HL-60/S4 (cell line): Measurements from ENCODE around the gene TRANK1.
"Not testable (repeated sequence)": the region's sequence is repeated elsewhere in the genome, so short reads cannot be mapped to it uniquely, and the experiment has no call there.

Source experiments
- in situ Hi-C: fragments of 300-500 bp; cut with MboI; formaldehyde crosslinking; loops from 2 replicates; pipeline ENCODE4 v1.14.3; 2022; ENCODE audit warnings: low sequenced_read_pairs

Gene TRANK1

DNA sequence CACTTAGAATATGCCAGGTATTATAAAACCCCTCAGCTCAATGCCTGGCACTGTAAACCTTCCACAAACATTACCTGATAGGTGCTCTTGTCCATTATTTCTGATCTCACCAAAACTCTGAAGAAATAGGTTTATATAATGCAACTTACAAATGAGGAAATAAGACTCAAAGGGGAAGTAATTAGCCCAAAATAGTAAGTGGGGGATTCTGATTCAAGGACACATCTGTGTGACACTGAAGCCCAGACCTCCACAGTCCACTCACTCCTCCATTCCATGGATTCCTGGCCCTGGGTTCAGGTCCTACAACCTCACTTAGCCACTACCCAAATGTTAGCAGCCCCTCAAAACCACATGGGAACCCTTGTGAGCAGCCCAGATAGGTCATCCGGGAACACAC lies 49.9 kb downstream of the TRANK1 start:
- in situ Hi-C loops = no loop called here

DNA sequence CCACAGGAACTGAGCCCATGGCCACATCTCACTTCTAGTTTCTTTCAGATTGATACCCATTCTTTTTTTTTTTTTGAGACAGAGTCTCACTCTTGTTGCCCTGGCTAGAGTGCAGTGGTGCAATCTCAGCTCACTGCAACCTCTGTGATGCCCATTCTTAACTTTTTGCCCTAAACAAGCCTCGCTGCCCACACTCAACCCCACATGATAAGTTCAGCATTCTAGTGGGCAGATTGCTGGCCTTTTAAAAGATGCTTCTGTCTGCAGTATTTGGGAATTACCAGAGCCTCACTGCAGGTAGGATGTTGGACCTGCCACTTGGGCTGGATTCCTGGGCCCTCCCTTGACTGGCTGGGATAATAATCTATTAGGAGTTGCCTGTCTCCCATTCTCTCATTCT lies 51.0 kb downstream of the TRANK1 start:
- in situ Hi-C loops = no loop called here

DNA sequence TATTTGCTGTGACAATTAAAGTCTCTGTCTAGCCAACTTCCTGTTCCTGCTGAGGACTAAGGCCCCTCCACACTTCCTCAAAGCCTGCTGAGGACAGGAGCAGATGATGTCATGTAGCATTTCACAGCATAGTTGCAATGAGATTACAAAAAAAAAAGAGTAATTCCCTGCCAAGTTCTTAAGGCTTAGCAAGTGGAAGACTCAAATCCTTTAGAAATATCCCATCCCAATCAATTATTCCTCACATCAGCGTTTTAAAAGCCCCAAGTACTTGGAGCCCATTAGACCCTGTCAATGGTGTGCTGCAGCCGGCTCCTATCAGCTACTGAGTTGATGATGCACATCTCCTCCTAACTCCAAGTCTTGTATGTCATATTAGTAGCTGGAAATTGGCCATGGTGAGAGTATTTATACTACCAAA lies 51.7 kb downstream of the TRANK1 start:
- in situ Hi-C loops = no loop called here

DNA sequence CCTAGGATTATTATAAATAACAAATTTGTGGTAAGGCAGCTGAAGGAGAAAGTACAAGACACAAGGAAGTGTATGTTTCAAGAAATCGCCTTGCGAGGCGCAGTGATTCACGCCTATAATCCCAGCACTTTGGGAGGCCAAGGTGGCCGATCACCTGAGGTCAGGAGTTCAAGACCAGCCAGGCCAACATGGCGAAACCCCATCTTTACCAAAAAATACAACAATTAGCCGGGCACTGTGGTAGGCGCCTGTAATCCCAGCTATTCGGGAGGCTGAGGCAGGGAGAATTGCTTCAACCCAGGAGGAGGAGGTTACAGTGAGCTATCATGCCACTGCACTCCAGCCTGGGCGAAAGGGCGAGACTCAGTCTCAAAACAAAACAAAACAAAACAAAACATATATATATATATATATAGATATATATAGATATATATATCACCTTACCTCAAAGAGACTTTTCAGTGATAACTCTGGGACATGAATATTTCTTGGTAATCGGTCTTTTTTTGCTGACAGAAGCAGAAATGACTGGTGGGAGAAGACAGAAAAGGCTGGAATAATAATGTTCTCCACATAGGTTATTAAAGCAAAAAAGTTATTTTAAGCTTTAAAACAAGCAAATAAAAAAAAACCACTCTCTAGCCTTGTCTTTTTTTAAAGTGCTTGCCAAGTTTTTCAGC lies 52.3 kb downstream of the TRANK1 start:
- in situ Hi-C loops = no loop called here

DNA sequence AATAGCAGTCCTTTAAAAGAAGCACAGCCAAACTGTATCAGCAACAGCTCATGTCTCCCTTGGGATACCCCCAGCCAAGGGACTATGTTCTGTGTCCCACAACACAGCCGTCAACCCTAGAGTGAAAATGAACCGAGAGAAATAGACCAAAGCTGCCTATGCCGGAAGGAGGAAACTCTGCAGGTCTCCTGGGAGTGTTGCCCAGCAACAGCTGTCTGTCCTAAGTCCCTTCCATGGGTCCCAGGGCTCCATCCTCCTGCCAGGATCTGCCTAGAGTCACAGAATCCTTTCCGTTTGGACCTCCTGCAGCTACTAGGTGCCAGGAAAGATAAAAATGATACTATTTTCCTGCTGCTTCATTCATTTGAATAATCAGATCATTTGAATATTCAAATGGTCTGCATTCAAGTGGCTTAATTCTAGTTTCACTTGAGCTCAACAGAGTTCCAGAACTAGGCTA lies 53.1 kb downstream of the TRANK1 start:
- in situ Hi-C loops = no loop called here

DNA sequence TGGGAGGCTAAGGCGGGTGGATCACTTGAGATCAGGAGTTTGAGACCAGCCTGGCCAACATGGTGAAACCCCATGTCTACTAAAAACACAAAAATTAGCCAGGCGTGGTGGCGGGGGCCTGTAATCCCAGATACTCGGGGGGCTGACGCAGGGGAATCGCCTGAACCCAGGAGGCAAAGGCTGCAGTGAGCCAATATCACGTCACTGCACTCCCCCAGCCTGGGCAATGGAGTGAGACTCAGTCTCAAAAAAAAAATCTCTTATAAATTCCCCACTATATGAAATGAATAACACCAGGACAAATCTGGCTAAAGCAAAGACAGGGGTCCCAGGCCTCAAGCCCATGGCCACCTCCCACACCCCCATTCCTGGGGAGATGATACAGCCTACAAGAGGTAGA lies 53.8 kb downstream of the TRANK1 start:
- in situ Hi-C loops = not testable (repeated sequence)

DNA sequence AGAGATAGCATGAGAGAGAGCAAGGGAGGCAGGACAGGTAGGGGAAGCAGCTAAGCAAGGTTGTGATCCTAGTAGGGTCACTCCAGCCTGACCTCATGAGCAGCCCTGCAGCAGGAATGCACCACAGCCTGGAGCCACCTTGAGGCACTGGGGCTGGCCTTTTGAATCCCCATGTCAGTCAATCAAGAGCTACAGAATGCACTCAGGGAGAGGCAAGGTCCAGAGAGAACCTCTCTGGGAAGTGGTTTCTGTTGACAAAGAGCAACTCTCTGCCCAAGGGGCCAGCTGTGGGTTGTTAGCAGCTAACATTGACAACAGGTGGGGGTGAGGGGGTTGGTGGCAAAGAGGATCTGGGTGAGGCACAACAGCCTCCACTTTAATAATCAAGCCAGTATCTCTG lies 54.6 kb downstream of the TRANK1 start:
- in situ Hi-C loops = no loop called here

DNA sequence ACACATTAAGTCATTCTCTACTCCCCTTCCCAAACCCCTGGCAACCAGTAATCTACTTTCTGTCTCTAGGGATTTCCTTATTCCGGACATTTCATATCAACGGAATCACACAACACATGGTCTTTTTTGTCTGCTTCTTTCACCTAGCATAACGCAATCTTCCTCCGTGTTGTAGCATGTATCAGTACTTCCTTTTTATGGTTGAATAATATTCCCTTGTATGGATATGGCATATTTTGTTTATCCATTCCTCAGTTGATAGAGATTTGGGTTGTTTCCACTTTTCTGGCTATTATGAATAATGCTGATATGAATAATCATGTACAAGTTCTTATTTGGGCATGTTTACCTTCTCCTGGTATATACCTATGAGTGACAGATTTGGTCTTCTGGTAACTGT lies 63.1 kb downstream of the TRANK1 start:
- in situ Hi-C loops = no loop called here

DNA sequence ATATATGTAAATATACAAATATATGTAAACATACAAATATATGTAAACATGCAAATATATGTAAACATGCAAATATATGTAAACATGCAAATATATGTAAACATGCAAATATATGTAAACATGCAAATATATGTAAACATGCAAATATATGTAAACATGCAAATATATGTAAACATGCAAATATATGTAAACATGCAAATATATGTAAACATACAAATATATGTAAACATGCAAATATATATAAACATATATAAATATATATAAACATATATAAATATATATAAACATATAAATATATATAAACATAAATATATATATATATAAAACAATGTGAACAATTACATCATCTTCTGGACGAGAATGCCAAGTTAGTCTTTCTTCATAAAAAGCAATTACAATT lies 65.0 kb downstream of the TRANK1 start:
- in situ Hi-C loops = not testable (repeated sequence)

DNA sequence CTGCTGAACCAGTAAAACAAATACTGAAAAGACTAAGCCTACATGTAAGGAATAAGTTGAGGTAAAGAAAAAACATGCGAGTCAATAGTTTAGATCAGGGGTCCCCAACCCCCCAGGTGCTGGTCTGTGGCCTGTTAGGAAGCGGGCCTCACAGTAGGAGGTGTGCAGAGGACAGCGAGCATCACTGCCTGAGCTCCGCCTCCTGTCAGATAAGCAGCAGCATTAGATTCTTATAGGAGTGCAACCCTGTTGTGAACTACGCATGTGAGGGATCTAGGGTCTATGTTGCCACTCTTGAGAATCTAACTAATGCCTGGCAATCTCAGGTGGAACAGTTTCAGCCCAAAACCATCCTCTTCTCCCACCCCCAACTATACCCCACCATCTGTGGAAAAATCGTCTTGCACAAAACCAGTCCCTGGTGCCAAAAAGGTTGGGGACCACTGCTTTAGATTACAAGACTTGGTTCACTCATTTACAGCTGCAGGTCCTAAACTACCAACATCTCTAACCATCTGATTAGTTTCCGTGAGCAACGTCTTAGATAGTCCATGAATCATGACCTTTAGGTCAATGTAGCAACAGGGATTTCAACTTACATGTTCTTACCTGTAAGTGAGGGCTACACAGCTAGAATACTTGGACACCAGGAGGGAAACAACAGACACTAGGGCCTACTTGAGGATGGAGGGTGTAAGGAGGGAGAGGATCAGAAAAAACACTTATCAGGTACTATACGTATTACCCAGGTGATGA lies 66.7 kb downstream of the TRANK1 start:
- in situ Hi-C loops = no loop called here

DNA sequence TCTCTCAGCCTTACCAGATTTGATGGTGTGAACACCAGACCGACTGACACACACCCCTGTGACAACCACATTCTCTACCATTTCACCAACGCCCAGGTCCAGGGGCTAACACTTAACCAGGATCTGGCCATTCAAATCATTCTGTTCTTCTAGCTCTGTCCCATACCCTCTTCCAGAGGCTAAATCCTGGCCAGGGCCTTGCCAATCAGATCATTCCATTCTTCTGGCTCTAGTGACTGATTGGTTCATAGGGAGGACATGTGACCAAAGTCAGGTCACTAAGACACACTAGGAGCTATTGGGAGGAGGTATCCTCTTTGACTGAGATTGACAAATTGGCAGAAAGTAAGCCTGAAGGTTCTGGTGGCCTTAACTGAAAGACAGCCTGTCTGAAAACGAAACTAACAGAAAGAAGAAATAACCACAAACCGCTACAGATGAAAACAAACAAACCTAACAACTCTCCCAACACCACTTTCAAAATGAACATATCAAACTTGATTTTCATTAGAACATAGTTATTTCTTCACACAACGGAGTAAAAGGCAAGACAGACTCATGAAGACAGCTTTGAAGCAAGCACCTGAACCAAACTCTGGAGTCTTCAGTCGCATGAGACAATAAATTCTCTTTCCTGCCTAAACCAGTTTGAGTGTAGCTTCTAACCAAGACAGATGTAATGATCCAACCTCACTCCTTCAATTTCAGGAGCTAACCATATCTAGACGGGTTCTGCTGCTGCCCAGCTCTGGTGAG lies 68.5 kb downstream of the TRANK1 start:
- in situ Hi-C loops = no loop called here

DNA sequence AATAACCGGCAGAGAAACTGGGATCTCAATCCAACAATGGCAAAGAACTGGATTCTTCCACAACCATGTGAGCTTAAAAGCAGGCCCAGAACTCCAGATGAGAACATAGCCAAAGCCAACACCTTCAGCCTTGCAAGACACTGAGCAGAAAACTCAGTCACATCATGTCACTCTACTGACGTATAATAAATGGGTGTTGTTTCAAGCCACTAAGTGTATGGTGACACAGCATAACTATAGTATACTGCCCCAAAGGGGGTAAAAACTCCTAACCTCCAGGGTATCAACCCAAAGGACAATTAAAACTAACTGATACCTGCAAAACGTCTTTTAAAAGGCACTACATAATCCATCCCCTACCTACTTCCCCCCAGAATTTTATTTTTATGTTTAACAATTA lies 69.5 kb downstream of the TRANK1 start:
- in situ Hi-C loops = no loop called here

DNA sequence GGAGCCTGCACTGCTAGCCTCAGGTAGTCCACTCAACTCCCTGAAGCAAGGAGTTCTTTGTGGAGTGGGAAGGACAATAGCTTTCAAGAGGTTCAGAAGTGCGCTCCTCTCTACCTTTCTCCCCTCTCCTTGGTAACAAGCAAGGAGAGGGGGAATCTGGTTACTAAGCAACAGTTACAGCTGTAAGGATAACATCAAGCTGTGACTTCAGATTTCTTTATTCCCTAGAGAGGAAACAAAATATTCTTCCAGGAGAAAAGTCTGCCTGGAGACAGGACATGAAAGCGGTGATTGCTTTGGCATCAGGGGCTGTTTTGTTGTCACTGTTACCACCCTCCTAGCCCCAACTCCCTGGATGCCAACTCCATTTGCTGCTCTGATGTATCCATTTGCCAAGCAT lies 70.4 kb downstream of the TRANK1 start:
- in situ Hi-C loops = loop anchor here (25.0 kb wide), 1 partner anchor 137 kb away; no protein-coding TSS in a partner anchor

DNA sequence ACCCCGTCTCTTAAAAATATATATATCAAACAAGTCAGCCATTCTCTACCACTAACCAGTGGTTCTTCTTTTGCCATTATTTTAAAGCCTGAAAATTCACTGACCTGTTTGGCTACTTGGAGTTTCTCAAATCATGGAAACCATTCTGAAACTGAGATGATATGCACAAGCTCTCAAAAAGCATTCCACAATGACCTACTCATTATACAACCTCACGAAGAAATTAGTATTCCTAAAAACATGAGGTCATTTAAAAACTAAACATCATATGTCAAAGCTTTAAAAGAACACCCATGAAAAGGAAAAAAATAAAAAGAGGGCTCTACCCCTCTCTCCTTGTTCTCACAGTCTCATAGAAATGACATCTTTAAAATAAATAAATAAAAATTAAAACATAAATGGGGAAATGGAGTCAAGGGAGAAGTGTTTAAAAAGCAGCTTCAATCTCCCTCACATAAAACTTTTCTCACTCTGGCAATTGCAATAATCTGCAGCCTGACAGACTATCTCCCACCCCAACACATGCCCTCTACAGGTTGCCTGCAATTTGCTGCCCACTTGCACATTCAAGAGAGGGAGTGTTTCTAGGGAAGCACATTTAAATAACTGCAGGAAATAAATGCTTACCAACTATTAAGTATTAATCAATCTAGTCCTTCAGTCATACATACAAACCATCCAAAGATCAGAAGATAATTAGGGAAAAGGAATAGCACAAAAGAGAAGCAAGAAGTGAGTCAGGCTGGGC lies 73.3 kb downstream of the TRANK1 start:
- in situ Hi-C loops = loop anchor here (25.0 kb wide), 1 partner anchor 134 kb away; no protein-coding TSS in a partner anchor

DNA sequence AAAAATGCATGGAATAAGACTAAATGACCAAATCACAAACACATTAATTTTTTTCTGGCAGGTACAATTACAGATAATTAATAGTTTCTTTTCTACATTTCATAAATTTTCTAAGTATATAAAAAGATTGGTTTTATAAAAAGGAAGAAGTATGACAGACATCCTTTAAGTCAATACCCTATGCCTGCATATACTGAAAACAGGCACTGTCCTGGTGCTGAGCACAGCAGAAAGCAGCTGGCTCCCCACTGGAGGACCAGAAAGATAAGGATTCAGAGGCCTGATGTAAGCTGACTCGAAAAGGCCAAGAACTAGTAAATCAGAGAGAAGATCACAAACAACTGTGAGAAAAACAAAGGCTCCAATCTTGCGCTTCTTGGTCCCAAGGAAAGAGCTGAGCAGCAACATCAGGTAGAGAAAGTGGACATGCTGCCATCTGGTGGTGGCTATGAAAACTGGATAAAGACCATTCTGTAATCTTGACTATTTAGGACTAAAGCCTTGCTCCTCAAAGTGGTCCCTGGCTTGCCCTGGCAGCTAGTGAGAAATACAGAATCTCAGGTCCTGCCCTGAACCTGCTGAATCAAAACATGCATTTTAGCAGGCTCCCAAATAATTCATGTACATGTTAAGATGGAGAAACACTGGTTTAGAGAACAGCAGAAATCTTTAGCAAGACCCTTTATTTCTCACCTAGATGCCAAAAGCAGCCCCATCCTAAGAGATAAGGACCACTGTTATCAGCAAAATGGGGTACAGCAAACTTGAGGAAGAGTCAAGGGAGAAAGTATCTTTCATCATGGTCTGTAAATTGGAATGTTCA lies 76.0 kb downstream of the TRANK1 start:
- in situ Hi-C loops = loop anchor here (25.0 kb wide), 1 partner anchor 132 kb away; no protein-coding TSS in a partner anchor

DNA sequence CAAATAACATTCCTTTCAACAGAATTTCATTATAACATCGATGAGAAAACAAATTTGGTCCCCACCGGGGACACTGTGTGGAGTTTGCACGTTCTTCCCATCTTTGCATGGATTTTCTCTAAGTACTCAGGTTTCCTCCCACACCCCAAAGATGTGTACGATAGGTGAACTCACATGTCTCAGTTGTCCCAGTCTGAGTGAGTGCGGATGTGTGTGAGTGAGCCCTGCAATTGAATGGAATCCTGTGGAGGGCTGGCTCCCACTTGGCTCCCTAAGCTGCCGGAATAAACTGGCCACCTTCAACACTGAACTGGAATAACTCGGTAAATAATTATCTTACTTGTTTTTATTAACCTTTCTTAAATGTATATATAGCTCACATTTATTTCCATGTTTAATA lies 77.0 kb downstream of the TRANK1 start:
- in situ Hi-C loops = loop anchor here (25.0 kb wide), 1 partner anchor 131 kb away; no protein-coding TSS in a partner anchor

DNA sequence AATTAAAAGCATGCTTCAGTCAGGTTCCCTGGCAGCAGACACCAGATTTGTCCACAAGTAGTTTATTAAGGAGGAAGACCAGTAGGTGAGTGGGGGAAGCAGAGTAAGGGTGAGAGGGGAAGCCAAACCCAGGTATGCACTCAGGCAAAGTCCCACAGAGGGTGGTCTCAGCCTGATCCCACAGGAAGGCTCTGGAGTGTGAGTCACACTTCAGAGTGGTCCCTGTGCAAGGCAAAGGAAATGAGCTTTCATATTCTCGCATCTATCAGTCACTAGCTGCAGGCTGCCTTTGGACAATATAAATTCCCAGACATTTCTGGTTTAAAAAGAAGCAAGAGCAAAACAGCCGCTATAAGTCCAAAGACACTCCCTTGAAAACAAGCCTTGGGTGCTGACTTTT lies 78.5 kb downstream of the TRANK1 start:
- in situ Hi-C loops = loop anchor here (25.0 kb wide), 1 partner anchor 129 kb away; no protein-coding TSS in a partner anchor

DNA sequence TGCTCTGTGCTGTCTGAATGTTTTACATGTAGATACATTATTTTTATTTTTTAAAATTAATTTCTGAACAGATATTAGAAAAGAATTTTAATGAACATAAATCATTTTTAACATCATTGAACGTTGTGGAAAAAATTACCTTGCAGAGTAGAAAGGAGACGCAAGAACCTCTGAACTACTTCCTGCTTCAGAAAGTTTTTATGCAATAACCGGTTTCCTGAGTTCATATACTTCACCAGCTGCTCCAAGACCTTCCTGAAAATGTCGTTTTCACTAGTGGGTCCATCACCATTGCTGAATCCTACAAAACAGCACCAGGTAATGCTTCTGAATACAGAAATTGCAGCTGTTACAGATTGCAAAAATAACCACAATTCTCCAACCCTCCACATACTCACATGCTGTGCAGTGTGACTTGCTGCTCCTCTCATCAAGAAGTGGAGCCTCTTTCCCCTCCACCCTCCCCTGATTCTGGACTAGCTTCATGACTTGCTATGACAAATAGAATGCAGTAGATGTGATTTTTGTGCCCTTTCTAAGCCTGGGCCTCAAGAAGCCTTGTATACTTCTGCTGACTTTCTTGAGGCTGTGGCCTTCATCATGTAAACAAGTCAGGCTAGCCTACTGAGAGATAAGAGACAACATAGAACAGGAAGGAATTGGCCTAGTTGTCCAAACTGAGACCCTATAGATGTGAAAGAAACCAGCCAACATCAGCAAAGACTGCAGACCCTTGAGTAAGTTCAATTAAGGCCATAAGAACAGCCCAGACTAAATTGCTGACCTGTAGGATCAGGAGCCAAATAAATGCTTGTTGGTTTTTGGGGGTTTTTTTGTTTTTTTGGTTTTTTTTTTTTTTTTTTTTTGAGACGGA lies 80.4 kb downstream of the TRANK1 start:
- in situ Hi-C loops = loop anchor here (25.0 kb wide), 1 partner anchor 127 kb away; no protein-coding TSS in a partner anchor
